ENCODE measurements around the gene LEMD3. TPM values are rescaled to one million over a fixed set of nuclear protein-coding genes. Genes with fewer than 3 reads are reported as not detected.

The LEMD3 gene
- total RNA-seq, 1 experiment from 2014 or later, result 26.9 TPM

DNA sequence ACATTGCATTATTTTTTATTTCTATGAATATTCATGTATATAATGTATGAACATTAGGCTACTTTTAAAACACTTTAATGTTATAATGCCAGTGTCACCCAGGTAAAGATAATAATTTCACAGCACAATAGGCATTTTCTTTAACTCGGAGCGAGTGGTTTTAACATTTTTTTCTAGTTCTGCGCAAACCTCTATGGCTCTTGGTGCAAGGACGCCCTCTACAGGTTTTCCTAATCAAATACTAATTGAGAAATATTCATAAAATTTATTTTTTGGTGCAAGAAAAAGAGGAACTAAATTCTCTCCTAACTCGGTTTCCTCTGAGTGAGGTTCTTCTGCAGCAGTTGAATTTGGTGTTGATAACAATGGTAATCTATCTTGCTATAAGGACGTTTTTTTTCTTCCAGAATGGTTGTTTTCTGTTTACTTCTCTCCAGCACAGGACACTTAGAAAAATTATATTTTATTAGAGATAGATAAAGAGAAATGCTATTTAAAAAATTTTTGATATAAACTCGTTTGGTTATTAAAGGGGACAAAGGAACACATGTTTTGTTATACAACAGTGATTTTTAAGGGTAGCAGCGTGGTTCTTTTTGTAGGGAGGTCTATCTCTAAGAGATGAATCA is 45.8 kb upstream of the LEMD3 start:
- no TSS peak for BruUV-seq (replicated peaks)
- ChIA-PET POLR2A (no interaction called here), CTCF (interaction anchor here (0.6 to 1.0 kb wide), 3 partner anchors 11 to 232 kb away, joined by 3 to 6 read pairs (median 3); no protein-coding TSS in a partner anchor)
- DNase-seq (ENCODE audit: low read depth, low spot score) (no peak), ATAC-seq (no peak)
- no peak overlapping the region for H3K4me3 ChIP-seq (ENCODE audit: low read depth in 2 of 2, low read length in 2 of 2)
- H3K9me3 ChIP-seq (ENCODE audit: control insufficient read depth, insufficient read depth, low read depth, low read length), result no peaks in the 10 kb centered on the region
- no peaks in the 10 kb centered on the region for H3K4me1 ChIP-seq (ENCODE audit: control insufficient read depth, insufficient read depth, low read length)
- no peaks in the 10 kb centered on the region; the same call in 1 of the 2 replicates for H3K36me3 ChIP-seq (ENCODE audit: control insufficient read depth, insufficient read depth, low read length)
- intact Hi-C loops (cut with micrococcal nuclease; ENCODE audit: unreplicated experiment), result loop anchor here (1.0 to 2.0 kb wide), 2 partner anchors 233 to 321 kb away; no protein-coding TSS in a partner anchor
- in situ Hi-C loops (cut with HindIII; ENCODE audit: low pct_unique_long_range_greater_than_20kb, low sequenced_read_pairs), result no loop called here
- H3K27ac ChIP-seq (ENCODE audit: low read length), result no peak overlapping the region
- H3K27me3 ChIP-seq (ENCODE audit: control insufficient read depth, insufficient read depth, low read length), result peaks cover 53% of the 10 kb centered on the region
- TF ChIP-seq, protein P1, sequence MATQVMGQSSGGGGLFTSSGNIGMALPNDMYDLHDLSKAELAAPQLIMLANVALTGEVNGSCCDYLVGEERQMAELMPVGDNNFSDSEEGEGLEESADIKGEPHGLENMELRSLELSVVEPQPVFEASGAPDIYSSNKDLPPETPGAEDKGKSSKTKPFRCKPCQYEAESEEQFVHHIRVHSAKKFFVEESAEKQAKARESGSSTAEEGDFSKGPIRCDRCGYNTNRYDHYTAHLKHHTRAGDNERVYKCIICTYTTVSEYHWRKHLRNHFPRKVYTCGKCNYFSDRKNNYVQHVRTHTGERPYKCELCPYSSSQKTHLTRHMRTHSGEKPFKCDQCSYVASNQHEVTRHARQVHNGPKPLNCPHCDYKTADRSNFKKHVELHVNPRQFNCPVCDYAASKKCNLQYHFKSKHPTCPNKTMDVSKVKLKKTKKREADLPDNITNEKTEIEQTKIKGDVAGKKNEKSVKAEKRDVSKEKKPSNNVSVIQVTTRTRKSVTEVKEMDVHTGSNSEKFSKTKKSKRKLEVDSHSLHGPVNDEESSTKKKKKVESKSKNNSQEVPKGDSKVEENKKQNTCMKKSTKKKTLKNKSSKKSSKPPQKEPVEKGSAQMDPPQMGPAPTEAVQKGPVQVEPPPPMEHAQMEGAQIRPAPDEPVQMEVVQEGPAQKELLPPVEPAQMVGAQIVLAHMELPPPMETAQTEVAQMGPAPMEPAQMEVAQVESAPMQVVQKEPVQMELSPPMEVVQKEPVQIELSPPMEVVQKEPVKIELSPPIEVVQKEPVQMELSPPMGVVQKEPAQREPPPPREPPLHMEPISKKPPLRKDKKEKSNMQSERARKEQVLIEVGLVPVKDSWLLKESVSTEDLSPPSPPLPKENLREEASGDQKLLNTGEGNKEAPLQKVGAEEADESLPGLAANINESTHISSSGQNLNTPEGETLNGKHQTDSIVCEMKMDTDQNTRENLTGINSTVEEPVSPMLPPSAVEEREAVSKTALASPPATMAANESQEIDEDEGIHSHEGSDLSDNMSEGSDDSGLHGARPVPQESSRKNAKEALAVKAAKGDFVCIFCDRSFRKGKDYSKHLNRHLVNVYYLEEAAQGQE (IDR thresholded peaks at IDR 0.05; ENCODE audit: insufficient read depth in 1 of 2, low read depth in 2 of 2, low read length in 1 of 2), result no peak
- TF ChIP-seq SIN3A (IDR thresholded peaks at IDR 0.05; ENCODE audit: borderline replicate concordance, insufficient read depth, low read depth, low read length), result no peak
- TF ChIP-seq, protein P2, sequence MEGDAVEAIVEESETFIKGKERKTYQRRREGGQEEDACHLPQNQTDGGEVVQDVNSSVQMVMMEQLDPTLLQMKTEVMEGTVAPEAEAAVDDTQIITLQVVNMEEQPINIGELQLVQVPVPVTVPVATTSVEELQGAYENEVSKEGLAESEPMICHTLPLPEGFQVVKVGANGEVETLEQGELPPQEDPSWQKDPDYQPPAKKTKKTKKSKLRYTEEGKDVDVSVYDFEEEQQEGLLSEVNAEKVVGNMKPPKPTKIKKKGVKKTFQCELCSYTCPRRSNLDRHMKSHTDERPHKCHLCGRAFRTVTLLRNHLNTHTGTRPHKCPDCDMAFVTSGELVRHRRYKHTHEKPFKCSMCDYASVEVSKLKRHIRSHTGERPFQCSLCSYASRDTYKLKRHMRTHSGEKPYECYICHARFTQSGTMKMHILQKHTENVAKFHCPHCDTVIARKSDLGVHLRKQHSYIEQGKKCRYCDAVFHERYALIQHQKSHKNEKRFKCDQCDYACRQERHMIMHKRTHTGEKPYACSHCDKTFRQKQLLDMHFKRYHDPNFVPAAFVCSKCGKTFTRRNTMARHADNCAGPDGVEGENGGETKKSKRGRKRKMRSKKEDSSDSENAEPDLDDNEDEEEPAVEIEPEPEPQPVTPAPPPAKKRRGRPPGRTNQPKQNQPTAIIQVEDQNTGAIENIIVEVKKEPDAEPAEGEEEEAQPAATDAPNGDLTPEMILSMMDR (IDR thresholded peaks at IDR 0.05), result peak; percentile 81; the same call in 1 of the 2 replicates
- no peak for TF ChIP-seq POLR2AphosphoS5 (IDR thresholded peaks at IDR 0.05; ENCODE audit: low read depth, low read length)
- TF ChIP-seq TCF7L2 (IDR thresholded peaks at IDR 0.05; ENCODE audit: low read depth, low read length), result no peak

DNA sequence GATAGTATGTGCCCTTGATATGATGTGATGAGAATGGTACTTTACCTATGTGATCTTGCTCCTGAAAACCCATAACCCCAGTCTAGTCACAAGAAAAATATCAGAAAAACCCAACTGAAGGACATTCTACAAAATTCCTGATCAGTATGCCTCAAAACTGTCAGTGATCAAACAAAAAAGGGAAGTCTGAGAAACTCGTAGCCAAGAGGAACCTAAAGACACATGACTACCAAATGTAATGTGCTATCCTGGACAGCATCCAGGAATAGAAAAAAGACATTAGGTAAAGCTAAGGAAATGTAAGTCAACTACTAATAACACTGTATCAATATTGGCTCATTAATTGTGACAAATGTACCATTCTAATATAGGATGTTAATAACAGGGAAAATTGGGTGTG is 44.1 kb upstream of the LEMD3 start:
- H3K9me3 ChIP-seq (ENCODE audit: control insufficient read depth, insufficient read depth, low read depth, low read length), result no peaks in the 10 kb centered on the region
- no peak overlapping the region for H3K4me3 ChIP-seq (ENCODE audit: low read depth in 2 of 2, low read length in 2 of 2)
- no peak for DNase-seq (ENCODE audit: low read depth, low spot score)
- no peaks in the 10 kb centered on the region for H3K4me1 ChIP-seq (ENCODE audit: control insufficient read depth, insufficient read depth, low read length)
- BruUV-seq (replicated peaks), result no TSS peak
- H3K36me3 ChIP-seq (ENCODE audit: control insufficient read depth, insufficient read depth, low read length), result no peaks in the 10 kb centered on the region; the same call in 1 of the 2 replicates
- in situ Hi-C loops (cut with HindIII; ENCODE audit: low pct_unique_long_range_greater_than_20kb, low sequenced_read_pairs) (no loop called here), intact Hi-C loops (cut with micrococcal nuclease; ENCODE audit: unreplicated experiment) (no loop called here)
- no peak for ATAC-seq
- ChIA-PET POLR2A (no interaction called here), CTCF (interaction anchor here (0.6 to 1.2 kb wide), 2 partner anchors 12 to 314 kb away, joined by 3 to 4 read pairs; no protein-coding TSS in a partner anchor)
- TF ChIP-seq POLR2AphosphoS5 (IDR thresholded peaks at IDR 0.05; ENCODE audit: low read depth, low read length), result no peak
- TF ChIP-seq, protein P2 (IDR thresholded peaks at IDR 0.05), result no peak
- TF ChIP-seq SIN3A (IDR thresholded peaks at IDR 0.05; ENCODE audit: borderline replicate concordance, insufficient read depth, low read depth, low read length), result no peak
- no peak for TF ChIP-seq TCF7L2 (IDR thresholded peaks at IDR 0.05; ENCODE audit: low read depth, low read length)
- TF ChIP-seq, protein P1 (IDR thresholded peaks at IDR 0.05; ENCODE audit: insufficient read depth in 1 of 2, low read depth in 2 of 2, low read length in 1 of 2), result no peak
- no peak overlapping the region for H3K27ac ChIP-seq (ENCODE audit: low read length)
- H3K27me3 ChIP-seq (ENCODE audit: control insufficient read depth, insufficient read depth, low read length), result peaks cover 44% of the 10 kb centered on the region
